ENCODE measurements around the gene KLHL14.

Gene KLHL14

GRCh38 chr18:32769586-32770053 is 3.2 kb downstream of the KLHL14 start:
- no peak for DNase-seq

- no peak for DNase-seq
Measured at GRCh38 chr18:32769071-32769585, 3.7 kb downstream of the KLHL14 start.

GRCh38 chr18:32767400-32767799 is 5.4 kb downstream of the KLHL14 start:
- no peak for DNase-seq

- DNase-seq: no peak
Measured at GRCh38 chr18:32764611-32765244, 8.1 kb downstream of the KLHL14 start.

- no peak for DNase-seq
Measured at GRCh38 chr18:32763293-32763692, 9.5 kb downstream of the KLHL14 start.

- DNase-seq: no peak
Measured at GRCh38 chr18:32761231-32761630, 11.6 kb downstream of the KLHL14 start.

GRCh38 chr18:32760391-32760790 is 12.4 kb downstream of the KLHL14 start:
- no peak for DNase-seq

GRCh38 chr18:32759611-32760167 is 13.1 kb downstream of the KLHL14 start:
- no peak for DNase-seq

GRCh38 chr18:32754508-32755263 is 18.1 kb downstream of the KLHL14 start:
- DNase-seq: no peak

DNA sequence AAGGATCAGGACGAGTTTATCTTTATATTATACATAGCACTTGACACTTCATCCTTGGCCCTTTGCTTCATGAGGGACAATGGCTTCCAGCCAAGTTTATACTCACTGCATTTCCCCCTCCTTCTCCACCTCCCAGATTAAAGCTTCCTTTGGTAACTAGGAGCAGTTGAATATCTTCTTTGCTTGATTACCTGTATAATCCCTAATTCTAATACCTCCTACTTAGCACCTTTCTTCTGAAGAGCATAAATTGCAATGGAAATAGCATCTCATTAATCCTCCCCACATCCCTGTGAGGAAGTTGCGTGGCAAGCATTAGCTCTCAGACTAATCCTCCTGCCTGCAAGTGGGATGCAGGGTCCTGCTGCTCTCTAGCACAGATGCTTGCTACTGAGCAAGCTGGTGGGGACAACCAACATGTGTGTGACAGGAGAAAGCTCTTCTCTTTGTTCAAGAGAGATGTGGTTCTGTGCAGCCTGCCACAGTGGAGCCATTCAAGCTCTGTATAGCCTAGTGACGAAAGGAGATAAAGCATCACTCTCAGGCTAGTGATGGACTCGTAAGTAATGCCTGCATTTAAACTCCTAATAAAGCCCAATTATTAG is 19.1 kb downstream of the KLHL14 start:
- DNase-seq: no peak

- DNase-seq: no peak
Measured at GRCh38 chr18:32750328-32750727, 22.5 kb downstream of the KLHL14 start.

DNA sequence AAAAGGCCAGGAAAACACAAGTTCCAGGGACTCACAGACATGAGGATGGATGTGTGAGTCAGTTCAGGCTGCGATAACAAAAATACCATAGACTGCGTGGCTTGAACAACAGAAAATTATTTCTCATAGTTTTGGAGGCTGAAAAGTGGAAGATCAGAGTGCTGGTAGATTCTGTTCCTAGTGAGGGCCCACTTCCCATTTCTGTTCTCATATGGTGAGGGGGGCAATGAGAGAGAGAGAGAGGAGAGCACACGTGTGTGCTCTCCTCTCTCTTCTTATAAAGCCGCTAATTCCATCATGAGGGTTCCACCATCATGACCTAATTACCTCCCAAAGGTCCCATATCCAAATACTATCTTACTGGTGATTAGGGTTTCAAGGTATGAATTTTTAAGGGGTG is 23.0 kb downstream of the KLHL14 start:
- DNase-seq: no peak

- no peak for DNase-seq
Measured at GRCh38 chr18:32742579-32742978, 30.2 kb downstream of the KLHL14 start.

DNA sequence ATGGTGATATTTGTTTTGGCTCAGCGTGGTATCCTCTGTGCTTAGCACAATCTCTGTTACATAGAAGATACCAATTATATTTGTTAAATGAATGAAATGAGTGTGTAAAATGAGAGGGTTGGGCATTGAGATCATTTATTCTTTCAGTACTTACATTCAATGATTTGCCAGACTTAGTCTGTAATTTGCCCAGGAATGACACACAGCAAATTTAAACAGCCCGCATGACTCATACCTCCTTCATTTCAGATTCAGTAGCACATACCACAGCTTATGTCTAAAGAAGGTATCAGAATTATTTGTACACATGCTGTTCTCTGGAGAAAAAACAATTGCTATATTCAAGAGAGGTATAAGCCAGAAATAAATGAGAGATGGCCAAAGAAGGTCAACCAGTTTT is 37.0 kb downstream of the KLHL14 start:
- DNase-seq: no peak

DNA sequence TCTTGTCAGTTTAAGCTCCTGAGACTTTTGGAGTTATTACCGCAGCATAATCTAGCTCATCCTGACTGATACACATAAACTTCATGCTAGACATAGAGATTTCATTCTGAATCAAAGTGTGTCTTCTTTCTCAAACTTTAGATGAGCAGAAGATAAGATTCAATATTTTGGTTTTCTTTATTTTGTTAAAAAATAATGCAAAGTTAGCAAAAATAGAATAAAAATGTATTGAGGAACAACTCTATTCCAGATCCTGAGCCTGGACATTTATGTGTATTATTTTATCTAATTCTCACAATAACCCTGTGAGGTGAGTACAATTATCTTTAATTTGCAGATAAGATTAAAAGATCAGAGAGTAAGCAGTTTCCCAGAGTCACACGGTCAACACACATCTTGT is 38.4 kb downstream of the KLHL14 start:
- DNase-seq: no peak

DNA sequence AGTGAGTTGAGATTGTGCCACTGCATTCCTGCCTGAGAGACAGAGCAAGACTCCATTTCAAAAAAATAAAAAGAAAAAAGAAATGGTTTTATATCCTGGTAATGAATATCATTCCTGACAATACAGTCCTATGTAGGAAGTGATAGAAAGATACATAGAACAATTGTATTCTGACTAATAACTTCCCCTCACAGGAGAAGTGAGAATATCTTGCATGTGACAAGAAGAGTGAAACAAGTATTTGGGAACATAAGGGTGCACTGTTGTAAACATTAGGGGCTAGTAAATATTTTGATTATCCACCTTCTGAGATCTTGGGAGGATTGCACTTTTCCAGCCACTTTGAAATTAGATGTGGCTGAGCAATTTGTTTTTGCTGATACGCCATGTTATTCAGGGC is 40.7 kb downstream of the KLHL14 start:
- no peak for DNase-seq

DNA sequence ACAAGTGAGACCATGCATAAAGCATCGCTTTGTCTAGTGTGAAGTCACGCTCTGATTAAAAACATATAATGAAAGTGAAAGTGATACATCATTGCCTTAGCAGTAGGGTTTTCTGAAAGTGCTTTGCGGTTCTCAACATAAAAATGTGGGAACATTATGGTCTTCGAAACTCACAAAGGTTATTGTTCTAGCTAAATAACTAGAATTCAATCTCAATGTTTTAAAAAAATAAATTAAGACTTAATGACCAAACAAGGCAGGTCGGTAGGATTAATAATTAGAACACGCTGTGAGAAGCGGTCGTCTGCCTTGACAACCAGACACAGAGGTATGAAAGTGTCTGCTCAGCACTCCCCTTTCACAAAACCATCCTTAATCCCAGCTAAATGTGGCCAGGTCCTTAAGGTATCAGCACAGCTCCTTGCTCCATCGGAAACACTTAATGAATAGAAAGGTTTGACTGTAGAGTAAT is 42.2 kb downstream of the KLHL14 start:
- no peak for DNase-seq

DNA sequence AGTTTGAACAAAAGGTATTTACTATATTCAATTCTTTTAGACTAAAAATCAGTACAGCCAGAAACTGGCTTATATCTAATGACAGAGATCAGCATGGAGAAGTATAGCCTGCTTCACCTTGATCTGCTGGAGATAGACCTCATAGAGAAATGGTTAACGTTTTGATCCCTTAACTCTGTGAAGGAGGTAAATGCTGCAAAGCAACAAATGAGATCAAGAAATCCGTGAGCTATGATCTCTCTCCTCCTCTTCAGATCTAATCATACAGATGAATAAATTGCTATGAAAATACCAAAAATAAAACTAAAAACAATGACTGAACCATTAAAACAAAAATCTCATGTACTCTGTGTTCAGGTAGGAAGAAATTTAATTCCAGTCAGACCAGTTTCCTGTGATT is 42.8 kb downstream of the KLHL14 start:
- DNase-seq: no peak

GRCh38 chr18:32724071-32724749 is 48.6 kb downstream of the KLHL14 start:
- no peak for DNase-seq

GRCh38 chr18:32722279-32722678 is 50.5 kb downstream of the KLHL14 start:
- no peak for DNase-seq

GRCh38 chr18:32717126-32717525 is 55.7 kb downstream of the KLHL14 start:
- no peak for DNase-seq

GRCh38 chr18:32714571-32715148 is 58.2 kb downstream of the KLHL14 start:
- DNase-seq: no peak

DNA sequence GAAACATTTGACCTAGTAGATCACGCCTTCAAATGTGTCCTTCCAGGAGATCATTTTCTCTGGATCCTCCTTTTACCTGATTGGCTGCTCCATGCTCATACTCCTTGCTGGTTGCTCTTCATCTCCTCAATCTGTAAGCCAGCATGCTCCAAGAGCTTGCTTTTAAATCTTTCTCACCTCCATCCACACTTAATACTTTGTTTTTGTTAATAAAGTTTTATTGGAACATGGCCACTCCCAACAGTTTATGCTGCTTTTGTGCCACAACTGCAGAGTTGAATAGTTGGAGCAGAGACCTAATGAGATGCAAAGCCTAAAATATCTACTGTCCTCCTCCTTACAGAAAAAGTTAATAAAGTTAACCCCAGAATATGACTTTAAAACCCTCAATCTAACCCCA is 60.0 kb downstream of the KLHL14 start:
- no peak for DNase-seq

Measured in activated CD4-positive, CD25-positive, alpha-beta regulatory T cell (primary cell).